Activated CD4-positive, alpha-beta T cell treated with anti-CD3 and anti-CD28 coated beads for 48 hours (primary cell): ENCODE measurements around the gene CRACR2B.

ENCODE experiments used
- DNase-seq: peaks from one replicate; pipeline ENCODE4 v3.0.0-alpha.2; 2020

CRACR2B gene

DNA sequence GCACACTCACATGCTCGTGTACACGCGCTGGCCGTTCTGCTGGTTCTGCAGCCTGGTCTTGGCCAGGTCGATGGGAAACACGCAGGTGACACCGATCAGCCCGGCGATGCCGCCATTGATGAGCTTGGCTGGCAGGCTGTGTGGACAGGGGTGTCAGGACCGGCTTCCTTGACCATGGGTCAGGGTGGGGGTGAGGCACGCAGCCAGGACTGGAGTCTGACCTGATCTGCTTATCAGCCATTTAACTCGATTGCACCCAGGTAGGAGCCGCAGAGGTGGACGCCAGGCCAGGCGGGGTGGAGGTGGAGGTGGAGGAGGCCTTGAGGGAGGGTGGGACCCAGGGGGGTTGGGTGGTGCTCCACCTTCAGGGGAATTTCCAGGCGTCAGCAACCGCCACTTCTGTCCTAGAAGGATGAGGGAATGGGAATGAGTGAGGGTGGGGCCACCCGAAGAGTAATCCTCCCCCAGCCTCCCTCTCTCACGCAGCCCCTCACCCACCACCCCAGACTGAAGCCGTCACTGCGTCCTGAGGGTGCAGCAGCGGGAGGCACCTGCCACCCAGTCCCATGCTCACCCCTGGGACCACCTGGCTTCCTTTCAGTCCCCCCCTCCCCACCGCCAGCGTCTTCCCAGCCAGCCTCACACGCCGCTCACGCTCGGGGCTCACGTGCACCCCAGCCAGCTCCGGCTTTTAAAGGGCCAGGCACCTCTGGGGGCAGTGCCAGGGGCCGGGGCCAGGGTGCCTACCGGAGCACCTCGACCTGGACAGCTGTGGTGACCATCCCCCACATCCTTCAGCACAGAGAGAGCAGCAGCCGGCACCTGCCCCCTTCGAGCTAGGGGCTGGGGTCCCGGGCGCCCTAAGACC, 32.7 kb upstream of the CRACR2B start:
- no peak for DNase-seq

DNA sequence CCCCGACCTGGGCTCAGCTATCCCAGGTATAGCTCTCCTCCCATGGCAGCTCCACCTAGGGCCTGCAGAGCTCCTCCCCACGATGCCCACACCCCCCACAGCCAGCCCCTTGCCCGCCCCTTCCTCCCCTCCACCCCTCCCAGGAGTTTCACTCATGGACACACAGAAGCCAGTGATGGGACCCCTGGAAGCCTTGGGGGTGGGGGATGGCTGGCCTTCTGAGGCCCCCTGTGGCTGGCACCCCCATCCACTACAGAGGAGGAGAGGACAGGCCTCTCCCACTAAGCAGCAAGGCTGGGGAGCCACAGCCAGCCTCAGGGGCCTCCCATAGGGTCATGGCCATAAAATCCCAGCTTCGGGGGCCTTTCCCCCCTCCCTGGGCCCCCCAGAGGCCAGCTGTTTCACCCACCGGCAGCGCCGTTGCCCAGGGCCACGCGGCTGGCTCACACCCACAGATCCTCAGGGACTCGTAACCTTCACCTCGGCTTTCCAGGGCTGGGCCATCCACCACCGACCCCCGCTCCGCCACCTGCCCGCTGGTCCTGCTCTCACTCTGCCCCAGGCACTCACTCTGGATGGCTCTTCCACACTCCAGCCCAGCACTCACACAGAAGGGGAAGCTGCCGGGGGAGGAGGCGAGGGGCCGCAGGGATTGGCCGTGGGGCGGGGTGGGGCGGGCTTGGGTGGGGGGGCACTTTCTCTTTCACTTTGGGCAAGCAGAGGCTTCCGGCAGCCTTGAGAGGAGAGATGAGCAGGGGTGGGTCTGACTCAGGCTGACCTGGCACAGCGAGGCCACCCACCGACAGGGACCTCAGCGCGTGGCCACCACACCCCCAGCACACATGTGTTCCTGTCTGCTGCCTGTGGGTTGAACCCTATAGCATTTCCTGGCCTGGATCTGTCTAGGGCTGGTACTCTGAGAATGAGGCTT, 31.8 kb upstream of the CRACR2B start:
- DNase-seq: peak; percentile 90

DNA sequence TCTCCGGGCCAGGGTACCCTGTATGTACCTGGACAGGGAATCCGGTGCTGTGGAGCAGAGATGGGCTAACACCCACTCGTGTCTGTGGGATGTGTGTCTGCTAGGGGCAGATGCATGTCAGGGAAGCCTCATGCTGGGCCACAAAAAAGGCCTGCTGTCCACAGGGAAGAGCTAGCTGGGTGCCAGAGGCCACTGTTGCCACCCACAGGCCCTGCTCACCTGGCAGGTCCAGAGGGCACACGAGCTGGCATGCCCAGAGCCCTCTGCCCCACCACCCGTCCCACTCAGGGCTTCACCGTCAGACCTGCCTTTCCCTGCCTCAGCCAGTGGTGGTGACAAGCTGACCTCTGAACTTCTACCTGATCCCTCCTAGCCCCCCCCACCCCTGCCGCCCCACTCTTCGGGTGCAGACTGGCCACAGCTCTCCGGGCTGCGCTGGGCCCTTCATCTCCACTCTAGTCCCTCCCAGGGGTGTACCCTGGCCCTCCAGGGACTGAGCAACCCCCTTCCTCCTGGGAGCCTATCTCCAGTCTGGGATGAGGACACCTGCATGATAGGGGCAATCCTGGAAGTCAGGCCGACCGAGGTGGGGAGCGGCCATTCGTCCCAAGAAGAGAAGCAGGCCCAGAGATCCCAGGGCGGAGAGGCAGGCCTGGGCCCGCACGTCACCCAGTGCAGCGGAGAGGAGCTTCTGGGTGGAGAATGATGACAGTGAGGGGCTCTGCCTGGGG, 31.0 kb upstream of the CRACR2B start:
- DNase-seq: no peak

DNA sequence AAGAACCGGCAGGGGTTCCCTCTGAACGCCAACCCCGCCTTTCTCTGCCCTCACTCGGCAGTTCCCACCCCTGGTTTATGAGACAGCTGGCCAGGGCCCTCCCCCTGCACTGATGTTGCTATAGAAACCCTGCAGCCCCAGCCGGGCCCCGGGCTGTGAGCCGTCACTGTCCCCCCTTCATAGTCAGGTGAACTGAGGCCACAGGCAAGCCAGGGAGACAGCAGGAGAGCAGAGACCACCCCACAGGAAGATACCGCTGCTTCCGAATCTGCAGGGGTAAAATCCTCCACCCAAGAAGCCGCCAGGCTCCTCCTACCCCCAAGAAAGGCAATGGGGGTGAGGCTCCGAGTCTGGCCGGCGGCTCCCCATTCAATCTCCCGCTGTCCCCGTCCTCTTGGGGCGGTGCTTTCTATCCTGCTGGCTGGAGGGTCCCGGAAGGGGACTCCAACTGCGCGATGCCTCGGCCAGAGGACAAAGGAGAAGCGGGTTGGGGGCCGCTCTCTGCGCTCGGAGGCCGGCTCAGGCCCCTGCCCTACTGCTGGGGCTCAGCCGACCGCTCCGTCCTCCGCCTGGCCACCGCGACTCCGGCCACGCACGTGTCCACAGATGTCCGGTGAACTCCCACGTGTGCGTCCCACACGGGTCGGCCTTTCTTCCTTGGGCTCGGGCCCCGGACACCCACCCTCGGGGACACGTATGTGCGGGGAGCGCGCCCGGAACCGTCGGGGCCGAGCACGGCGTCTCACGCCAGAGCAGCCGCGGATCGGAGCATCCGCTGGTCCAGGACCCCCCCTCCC, 30.2 kb upstream of the CRACR2B start:
- peak; percentile 83 for DNase-seq

DNA sequence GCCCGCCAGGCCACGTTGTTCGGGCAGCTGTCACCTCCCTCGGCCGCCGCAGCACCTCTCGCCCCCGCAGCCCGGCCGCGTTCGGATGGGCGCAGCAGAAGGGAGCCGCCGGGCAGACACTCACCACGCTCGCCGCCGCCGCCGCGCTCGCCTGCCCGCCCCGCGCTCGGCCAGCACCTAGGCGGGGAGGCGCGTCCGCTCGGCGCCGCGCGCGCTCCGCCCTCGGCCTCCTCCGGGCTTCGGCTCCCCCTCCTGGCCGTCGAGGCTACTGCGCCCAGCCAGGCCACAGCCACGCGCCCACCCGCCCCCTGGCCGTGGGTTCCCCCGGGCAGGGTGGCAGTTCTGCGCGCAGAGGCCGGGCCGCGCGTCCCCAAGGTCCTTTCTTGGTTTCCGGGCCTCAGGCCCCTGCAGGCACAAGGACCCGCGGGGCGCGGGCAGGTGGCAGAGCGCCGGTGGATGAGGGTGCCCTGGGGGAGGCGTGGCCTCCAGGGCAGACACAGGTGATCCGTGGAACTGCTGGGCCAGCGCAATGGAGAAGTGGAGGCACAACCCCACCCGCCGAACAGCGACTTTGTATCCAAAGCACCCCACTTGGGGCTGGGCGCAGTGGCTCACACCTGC, 29.5 kb upstream of the CRACR2B start, which contains the start of gene SLC25A22:
SLC25A22 (minus strand) TSS at position 189 of the 621 bp plus-strand sequence. CDS start 3,275 bp downstream, outside the sequence.
- DNase-seq: peak; percentile 88

DNA sequence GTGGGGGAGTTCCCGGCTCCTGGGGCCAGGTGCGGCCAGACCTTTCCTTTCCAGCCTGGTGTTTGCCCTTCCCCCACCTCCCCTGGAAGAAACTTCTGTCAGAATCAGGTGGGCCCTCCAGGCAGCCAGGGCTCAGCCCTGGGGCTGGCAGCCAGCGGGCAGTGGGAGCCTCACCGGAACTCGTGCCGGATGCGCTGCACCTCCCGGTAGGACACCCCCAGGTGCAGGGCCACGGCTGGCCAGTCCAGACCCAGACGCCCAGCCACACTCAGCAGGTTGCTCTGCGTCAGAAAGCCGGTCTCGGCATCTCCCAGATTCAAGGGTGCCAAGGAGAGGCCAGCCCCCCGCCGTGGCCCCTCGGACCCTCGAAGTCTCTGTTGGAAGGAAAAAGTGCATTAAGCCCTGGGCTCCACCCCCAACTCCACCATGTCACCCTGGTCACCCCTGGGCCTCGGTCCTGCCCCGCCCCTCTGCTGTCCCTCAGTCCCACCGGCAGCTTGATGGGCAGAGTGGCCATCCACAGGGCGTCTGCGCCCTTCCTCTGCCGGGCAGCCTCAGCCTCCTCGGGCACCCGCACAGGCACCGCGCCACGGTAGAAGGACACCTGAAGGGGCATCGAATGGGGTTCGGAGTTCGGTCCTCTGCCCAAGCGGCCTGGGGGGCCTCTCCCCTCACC, 27.9 kb upstream of the CRACR2B start:
- no peak for DNase-seq

DNA sequence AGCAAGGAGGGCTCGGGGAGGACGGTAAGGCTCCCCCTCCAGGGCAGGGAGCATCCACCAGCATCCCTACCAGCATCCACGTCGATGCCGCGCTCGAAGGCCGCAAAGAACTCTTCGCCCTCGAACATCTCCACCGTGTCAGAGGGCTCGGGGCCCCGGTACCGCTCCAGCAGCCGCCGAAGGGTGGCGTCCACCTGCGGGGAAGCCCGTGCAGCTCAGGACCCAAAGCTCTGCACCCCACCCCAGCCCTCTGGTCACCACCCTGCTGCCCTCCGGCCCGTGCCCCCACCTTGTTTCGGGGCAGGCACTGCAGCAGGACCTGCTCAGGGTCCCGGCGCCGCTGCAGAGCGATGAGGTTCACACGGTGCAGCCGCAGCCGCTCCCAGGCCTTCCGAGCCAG, 27.2 kb upstream of the CRACR2B start:
- no peak for DNase-seq

DNA sequence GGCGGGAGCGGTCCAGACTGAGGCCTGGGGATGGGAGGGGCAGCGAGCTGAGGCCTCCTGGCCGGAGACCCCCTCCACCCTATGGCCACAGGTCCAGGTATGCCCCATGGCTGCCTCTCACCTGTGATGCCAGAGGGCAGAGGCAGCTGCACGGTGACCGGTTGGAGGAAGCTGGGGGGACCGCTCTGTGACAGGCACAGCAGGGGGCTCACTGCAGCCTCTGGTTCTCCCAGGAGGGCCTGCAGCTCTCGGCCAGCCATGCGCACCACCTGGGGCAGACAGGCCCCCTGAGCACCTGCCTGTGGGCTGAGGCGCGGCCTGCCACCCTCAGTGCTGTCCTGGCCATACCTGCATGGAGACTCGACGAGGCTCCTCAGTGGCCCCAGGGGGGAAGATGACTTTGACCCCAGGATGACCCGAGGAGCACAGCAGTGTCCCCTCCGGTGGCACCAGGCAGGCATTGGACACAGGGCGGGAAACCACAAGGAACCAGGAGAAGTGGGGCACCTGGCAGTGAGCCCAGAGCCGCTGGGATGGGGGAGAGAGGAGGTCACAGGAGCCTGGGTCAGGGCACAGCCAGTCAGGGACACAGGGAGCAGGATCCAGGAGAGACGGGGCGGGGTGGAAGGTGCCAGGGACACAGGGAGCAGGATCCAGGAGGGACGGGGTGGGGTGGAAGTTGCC, 26.5 kb upstream of the CRACR2B start:
- DNase-seq: no peak

DNA sequence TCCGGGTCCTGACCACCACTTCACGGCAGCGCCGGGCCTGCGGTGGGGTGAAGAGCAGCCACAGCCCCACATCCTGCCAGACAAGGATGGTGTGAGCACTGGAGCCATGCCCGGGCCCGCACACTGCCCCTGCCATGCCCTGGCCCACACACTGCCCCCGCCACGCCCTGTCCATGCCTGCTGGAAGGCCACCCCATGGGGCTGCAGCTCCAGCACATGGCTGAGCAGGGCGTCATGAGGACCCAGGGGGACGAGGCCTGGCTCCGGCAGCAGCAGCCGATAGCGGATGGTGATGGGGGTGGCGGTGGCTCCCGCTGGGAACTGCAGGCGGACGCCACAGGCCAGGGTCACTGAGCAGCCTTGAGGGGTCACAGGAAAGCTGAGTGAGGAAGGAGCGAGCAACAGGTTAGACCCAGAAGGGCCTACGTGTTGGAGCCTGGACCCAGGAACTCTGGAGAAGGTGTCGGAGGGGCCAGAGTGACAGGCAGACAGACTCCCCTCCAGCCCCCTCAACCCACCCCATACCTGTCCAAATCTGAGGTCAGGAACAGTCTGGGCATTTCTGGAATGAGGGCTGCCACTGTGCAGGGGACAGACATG, 25.6 kb upstream of the CRACR2B start:
- no peak for DNase-seq

DNA sequence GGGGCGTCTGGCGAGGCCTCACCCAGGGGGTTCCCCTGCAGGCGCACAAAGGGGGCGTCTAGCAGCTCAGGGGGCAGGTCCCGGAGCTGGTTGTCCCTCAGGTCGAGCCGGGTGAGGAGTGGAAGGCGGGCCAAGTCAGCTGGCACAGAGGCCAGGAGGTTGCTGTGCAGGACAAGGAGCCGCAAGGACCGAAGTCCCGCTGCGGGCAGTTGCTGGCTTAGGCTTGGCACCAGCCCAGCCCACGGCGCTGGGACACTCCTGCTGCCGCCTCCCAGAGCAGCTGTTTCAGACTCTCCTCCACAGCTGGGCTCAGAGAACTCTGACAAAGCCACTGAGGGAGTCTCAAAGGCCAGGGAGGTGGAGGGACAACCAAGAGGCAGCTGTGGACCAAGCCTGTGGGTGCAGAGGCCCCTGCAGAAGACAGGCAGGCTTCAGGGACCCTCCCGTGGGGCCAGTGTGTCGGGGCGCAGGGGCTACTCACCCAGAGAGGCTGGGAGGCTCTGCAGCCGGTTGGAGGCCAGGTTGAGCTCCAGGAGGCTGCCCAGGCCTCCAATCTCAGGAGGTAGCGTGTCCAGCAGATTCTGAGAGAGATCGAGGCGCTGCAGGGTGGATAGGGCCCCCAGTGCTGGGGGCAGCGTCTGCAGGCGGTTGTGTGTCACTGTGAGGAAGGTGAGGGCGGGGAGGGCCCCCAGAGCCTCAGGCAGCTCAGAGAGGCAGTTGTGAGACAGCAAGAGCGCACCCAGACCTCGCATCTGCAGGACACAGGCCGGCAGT, 24.8 kb upstream of the CRACR2B start:
- no peak for DNase-seq

DNA sequence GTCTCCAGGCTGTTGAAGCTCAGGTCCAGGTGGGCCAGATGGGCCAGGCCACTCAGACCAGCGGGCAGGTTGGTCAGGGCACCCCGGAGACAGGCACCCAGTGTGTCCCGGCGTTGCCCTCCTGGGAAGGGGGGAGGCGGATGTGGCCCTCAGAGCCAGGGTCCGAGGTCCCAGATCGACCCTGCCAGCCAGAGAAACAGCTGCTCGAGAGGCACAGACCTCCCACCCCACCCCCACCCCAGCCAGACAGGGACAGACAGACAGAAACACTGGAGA, 24.3 kb upstream of the CRACR2B start:
- DNase-seq: no peak

DNA sequence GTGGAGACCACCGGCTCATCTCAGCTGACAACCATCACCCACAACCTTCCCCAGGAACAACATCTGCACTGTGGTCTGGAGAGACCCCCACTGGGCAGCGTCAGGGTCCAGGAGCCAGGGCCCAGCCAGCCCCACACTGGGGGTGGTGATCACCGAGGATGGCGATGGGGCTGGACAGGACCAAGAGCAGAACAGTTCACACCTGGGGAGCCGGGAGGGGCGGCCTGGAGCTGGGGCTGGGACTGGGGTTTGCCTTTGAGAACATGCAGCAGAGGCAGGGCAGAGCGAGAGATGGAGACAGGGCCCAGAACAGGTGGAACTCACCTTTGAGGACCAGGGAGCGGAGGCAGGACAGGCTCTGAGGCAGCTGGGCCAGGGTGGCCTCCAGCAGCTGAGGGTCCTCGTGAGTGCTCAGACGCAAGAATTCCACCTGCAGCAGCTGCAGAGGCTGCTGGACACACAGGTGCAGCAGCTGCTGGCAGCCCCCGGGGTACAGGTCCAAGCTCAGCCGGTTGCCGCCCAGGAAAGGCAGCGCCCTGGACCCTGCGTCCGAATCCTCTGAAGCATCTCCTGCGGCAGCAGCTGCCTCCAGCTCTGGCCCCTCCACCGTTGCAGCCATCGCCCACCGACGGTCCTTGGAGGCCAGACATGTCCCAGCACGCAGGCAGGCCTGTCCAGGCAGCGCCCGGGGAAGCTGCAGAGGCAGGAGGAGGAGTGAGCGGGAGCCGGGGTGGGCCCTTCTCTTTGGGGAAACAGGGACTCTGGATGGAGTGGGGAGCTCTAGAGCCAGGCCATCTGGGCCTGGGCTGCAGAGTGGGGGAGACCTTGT, 23.7 kb upstream of the CRACR2B start:
- no peak for DNase-seq

DNA sequence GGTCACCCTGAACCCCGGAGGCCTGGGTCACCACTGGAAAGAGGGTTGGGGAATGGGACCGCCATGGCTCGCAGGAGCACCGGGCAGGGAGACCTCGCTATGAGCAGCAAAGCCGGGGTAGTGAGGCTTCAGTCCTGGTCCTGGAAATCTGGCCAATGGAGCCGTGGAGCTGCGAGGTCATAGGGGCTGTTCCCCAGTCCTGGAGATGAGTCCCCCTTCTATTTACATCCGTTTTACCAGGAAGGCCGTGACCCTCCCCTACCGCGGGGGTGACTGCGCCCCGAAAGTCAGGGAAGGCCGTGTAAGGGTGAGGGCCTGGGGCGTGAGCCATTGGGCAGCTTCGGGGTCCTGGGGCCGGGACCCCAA, 23.1 kb upstream of the CRACR2B start:
- DNase-seq: no peak

DNA sequence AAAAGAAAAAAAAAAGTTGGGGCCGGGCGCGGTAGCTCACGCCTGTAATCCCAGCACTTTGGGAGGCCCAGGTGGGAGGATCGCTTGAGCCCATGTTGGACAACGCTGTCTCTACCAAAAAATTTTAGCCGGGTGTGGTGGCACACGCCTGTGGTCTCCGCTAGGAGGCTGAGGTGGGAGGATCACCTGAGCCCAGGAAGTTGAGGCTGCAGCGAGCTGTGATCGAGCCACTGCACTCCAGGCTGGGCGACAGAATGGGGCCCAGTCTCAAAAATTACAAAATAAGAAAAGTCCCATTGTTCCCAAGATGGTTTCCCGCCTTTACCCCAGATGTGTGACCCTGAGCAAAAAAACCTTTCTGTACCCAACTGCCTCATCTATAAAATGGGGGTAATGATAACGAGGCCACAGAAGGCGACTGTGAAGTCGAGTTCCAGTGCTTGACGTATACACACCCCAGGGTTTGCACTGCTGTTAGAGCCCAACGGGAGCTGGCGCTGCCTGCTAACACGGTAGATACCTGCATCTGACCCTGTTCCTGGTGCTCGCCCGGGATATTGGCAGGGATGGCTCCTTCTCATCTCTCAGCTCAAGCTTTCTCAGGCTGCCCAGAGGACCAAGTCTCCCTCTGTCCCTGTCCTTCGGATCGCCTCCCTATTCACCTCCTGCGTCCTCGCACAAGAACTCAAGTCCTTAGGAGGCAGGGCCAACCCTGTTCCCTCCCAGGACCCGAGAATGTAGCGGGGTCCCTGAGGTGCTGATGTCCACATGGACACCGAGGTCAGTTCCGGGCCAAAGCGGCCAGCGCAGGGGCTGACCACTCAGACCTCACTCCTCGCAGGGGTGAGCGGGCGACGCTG, 19.1 kb upstream of the CRACR2B start:
- peak; percentile 52 for DNase-seq

DNA sequence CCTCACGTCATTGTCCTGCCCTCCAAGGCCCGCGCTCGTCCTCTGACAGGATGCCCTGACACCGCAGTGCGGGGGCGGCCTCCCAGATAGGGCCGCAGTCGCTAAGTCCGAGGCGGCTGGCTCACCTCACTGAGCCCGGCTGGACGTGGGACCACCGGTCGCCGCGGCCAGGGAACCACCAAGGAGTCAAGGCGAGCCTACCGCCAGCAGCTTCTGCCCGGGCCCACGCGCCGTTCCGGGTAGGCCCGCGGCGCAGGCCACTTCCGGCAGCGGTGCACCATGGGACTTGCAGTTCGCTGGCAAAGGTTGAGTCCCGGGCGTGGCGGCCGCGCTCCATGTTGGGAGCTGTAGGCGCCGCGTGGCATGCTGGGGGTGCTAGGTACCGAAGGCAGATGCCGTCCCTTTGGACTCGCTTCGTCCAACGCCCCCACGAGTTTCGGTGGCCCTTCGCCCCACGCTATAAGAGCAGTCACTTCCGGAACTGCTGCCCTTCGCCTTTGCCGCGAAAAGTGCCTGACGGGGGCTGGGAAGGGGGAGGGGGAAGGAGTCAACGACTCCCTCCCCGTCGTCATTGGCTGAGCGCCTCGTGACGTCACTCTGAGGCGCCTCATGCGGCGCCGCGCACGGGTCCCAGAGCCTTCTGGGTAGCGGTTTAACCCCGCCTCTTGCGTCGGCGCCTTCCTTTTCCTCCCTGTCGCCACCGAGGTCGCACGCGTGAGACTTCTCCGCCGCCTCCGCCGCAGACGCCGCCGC, 18.3 kb upstream of the CRACR2B start, which contains the start of gene RPLP2:
RPLP2 (plus strand) TSS at position 681 of the 753 bp plus-strand sequence. CDS start 268 bp downstream, outside the sequence.
- peak; percentile 98 for DNase-seq

DNA sequence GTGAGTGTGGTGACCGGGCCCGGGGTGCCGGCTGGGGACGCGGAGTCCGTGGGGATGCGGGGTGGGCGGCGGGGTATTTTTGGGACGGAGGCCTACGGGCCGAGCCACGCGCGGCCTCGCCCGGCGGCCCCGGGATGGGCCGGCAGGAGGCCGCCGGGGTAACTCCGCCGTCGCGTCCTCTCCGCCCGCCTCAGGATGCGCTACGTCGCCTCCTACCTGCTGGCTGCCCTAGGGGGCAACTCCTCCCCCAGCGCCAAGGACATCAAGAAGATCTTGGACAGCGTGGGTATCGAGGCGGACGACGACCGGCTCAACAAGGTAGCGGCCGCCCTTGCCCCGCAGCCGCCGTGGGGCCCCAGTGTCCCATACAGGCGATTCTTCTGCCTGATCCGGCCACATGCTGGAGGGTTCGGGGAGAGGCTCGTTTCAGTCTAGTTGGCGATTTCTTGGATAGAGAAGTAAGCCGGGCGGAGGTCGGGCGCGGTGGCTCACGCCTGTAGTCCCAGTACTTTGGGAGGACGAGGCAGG, 17.6 kb upstream of the CRACR2B start:
- no peak for DNase-seq
